Frontal cortex (tissue), 4 donors: ENCODE data around the gene KAZN. TPM values are rescaled to one million over a fixed set of nuclear protein-coding genes. Genes with fewer than 3 reads are reported as not detected.

Experiments used
- DNase-seq, 2 donors: peaks; one replicate each; pipeline ENCODE4 v3.0.0; 2012; ENCODE audit warnings: low spot score in 2 of 2
- FAIRE-seq: peaks from 2 replicates; lab custom pipeline; 2012; peaks lifted over from hg19 to GRCh38; lab: Jason Lieb, UNC
- total RNA-seq: library from RNA; depleted of rRNA; stranded (reverse); fragments of >200 nt; gene quantifications from one replicate; pipeline ENCODE4 v1.2.3, GENCODE V29; 2014
- donor health status: control.
- donor health status: control.
- donor health status: control.

The KAZN gene
- total RNA-seq, 1 donor from 2014 or later: 17.1 TPM

GRCh38 chr1:14857436-14858195 is 259.1 kb downstream of the KAZN start:
- FAIRE-seq: no peak

GRCh38 chr1:14862114-14862771 is 263.8 kb downstream of the KAZN start:
- no peak for FAIRE-seq

More at GRCh38 chr1:14857436-14858195, 259.1 kb downstream of the KAZN start:
- DNase-seq: no peak

GRCh38 chr1:14865106-14865505 is 266.6 kb downstream of the KAZN start:
- FAIRE-seq (no peak), DNase-seq (no peak)

More at GRCh38 chr1:14862114-14862771, 263.8 kb downstream of the KAZN start:
- DNase-seq: no peak

- DNase-seq: no peak
- no peak for FAIRE-seq
These were observed 268.6 kb downstream of the KAZN start for GRCh38 chr1:14866911-14867612.

- no peak for FAIRE-seq
- no peak for DNase-seq
These were observed 270.7 kb downstream of the KAZN start for GRCh38 chr1:14869187-14869586.

- no peak for DNase-seq
- no peak for FAIRE-seq
These were observed 272.9 kb downstream of the KAZN start for GRCh38 chr1:14871218-14871970.

GRCh38 chr1:14872762-14873161 is 274.3 kb downstream of the KAZN start:
- no peak for FAIRE-seq
- DNase-seq: no peak

- DNase-seq (no peak), FAIRE-seq (no peak)
These were observed 275.2 kb downstream of the KAZN start for GRCh38 chr1:14873677-14874076.

GRCh38 chr1:14875524-14876509 is 277.3 kb downstream of the KAZN start:
- DNase-seq (no peak), FAIRE-seq (no peak)

- DNase-seq (no peak), FAIRE-seq (no peak)
These were observed 278.3 kb downstream of the KAZN start for GRCh38 chr1:14876747-14877146.

- FAIRE-seq: no peak
- no peak for DNase-seq
These were observed 278.7 kb downstream of the KAZN start for GRCh38 chr1:14877224-14877623.

GRCh38 chr1:14878124-14878523 is 279.6 kb downstream of the KAZN start:
- DNase-seq (no peak), FAIRE-seq (no peak)

GRCh38 chr1:14878951-14879350 is 280.5 kb downstream of the KAZN start:
- DNase-seq (no peak), FAIRE-seq (no peak)

GRCh38 chr1:14880456-14881316 is 282.2 kb downstream of the KAZN start:
- DNase-seq (no peak), FAIRE-seq (no peak)

- FAIRE-seq (no peak), DNase-seq (no peak)
These were observed 283.5 kb downstream of the KAZN start for GRCh38 chr1:14881775-14882672.

GRCh38 chr1:14884614-14885175 is 286.2 kb downstream of the KAZN start:
- FAIRE-seq: no peak
- no peak for DNase-seq
